Measurements from ENCODE around the gene GMDS. TPM values are rescaled to one million over a fixed set of nuclear protein-coding genes. Genes with fewer than 3 reads are reported as not detected.

GMDS gene
- total RNA-seq, 2 experiments from 2014 or later = 36.6 to 42.8 TPM

GRCh38 chr6:1575210-1576041 lies 670.0 kb downstream of the GMDS start:
- H3K9me3 Mint-ChIP-seq = peaks cover 12% of the 10 kb centered on the region
- ChIA-PET CTCF (interaction anchor here (0.8 kb wide), 1 partner anchor 51 kb away, joined by 3 read pairs; no protein-coding TSS in a partner anchor), POLR2A (interaction anchor here (0.6 kb wide), 1 partner anchor 24 kb away, joined by 3 read pairs; no protein-coding TSS in a partner anchor)
- no peak overlapping the region for H3K4me3 Mint-ChIP-seq
- TF ChIP-seq, protein P1, sequence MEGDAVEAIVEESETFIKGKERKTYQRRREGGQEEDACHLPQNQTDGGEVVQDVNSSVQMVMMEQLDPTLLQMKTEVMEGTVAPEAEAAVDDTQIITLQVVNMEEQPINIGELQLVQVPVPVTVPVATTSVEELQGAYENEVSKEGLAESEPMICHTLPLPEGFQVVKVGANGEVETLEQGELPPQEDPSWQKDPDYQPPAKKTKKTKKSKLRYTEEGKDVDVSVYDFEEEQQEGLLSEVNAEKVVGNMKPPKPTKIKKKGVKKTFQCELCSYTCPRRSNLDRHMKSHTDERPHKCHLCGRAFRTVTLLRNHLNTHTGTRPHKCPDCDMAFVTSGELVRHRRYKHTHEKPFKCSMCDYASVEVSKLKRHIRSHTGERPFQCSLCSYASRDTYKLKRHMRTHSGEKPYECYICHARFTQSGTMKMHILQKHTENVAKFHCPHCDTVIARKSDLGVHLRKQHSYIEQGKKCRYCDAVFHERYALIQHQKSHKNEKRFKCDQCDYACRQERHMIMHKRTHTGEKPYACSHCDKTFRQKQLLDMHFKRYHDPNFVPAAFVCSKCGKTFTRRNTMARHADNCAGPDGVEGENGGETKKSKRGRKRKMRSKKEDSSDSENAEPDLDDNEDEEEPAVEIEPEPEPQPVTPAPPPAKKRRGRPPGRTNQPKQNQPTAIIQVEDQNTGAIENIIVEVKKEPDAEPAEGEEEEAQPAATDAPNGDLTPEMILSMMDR (IDR thresholded peaks at IDR 0.05) = no peak
- ATAC-seq = no peak
- H3K4me1 Mint-ChIP-seq (ENCODE audit: low read depth) = no peaks in the 10 kb centered on the region
- peaks cover 4% of the 10 kb centered on the region for H3K27me3 Mint-ChIP-seq
- DNase-seq = no peak
- intact Hi-C loops (cut with micrococcal nuclease) = no loop called here
- H3K36me3 Mint-ChIP-seq (ENCODE audit: low read depth) = peaks cover 7% of the 10 kb centered on the region
- H3K27ac Mint-ChIP-seq = no peak overlapping the region

DNA sequence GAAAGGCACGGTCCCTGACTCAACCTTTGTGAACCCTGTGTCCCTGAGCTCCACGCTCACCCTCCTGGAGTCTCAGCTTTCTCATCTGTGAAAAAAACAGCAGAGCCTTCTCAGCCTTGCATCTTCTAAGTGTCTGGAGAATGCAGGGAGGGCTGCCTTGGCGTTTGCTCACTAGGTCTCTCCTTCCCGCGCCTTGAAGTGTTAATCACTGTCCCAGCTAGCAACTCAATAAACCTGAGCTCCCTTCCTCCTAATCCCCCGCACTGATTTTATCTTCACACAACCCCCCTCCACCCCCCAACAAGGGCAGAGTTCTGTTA lies 670.6 kb downstream of the GMDS start:
- ATAC-seq (no peak), DNase-seq (no peak)
- TF ChIP-seq, protein P1 (IDR thresholded peaks at IDR 0.05) = no peak
- intact Hi-C loops (cut with micrococcal nuclease) = no loop called here
- H3K9me3 Mint-ChIP-seq = peaks cover 15% of the 10 kb centered on the region
- CTCF ChIA-PET = interaction anchor here (0.9 kb wide), 1 partner anchor 22 kb away, joined by 3 read pairs; no protein-coding TSS in a partner anchor
- POLR2A ChIA-PET = interaction anchor here (0.6 kb wide), 1 partner anchor 23 kb away, joined by 3 read pairs; no protein-coding TSS in a partner anchor
- peaks cover 4% of the 10 kb centered on the region for H3K27me3 Mint-ChIP-seq
- no peak overlapping the region for H3K4me3 Mint-ChIP-seq
- H3K27ac Mint-ChIP-seq = no peak overlapping the region
- peaks cover 7% of the 10 kb centered on the region for H3K36me3 Mint-ChIP-seq (ENCODE audit: low read depth)
- H3K4me1 Mint-ChIP-seq (ENCODE audit: low read depth) = no peaks in the 10 kb centered on the region

DNA sequence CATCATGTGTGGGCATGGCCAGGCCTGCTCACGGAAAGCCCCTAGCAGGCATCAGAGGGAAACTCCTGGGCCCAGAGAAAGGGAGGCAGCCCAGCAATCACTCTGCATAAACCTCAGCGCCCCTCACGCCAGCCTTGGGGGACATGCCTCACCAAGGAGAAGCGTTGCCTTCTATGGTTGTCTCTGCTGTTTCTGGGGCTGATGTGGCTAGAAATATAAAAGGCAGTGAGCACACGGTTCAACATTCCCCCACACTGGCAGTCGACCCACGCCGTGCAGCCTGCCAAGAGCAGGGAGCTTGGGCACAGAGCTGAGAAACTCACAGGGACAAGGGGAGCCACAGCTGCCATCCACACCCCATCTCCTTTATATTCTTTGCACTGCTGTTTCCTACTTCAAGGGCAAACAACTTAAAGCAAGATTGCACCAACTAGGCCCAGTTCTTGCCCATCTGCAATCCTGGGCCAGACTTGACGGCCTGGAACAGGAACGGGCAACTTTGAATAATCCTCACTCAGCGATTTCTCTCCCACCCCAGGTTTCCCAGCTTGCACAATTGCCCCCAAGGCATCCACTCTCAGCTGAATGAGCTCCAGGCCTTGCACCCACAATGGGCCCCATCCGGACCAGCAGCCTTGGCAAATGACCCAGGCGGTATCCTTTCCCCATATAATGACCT lies 671.2 kb downstream of the GMDS start:
- ATAC-seq (no peak), DNase-seq (no peak)
- H3K4me1 Mint-ChIP-seq (ENCODE audit: low read depth) = no peaks in the 10 kb centered on the region
- peaks cover 4% of the 10 kb centered on the region for H3K27me3 Mint-ChIP-seq
- peaks cover 7% of the 10 kb centered on the region for H3K36me3 Mint-ChIP-seq (ENCODE audit: low read depth)
- ChIA-PET POLR2A (no interaction called here), CTCF (interaction anchor here (0.9 kb wide), 1 partner anchor 23 kb away, joined by 3 read pairs; no protein-coding TSS in a partner anchor)
- H3K27ac Mint-ChIP-seq = no peak overlapping the region
- H3K4me3 Mint-ChIP-seq = no peak overlapping the region
- H3K9me3 Mint-ChIP-seq = peaks cover 15% of the 10 kb centered on the region
- intact Hi-C loops (cut with micrococcal nuclease) = no loop called here
- TF ChIP-seq, protein P1 (IDR thresholded peaks at IDR 0.05) = no peak
